PC-3 (cell line): ENCODE results near the gene EPB41L2. TPM values are rescaled to one million over a fixed set of nuclear protein-coding genes. Genes with fewer than 3 reads are reported as not detected.

ENCODE experiments used
- ATAC-seq: fragments of 200-7000 bp; cut with Tn5 transposase; 2 replicates; pipeline ENCODE4 v1.9.1; 2020; ENCODE audit warnings: mild to moderate bottlenecking, moderate library complexity
- BruUV-seq: library from RNA; stranded (reverse); fragments of 400-500 nt; replicated peaks from 2 replicates; lab custom pipeline; 2021; lab: Mats Ljungman, UMichigan
- CTCF ChIA-PET: fragments of 300-600 bp; sonication (Branson Sonifier 250); formaldehyde crosslinking; loops from one replicate; lab custom pipeline; 2022; ENCODE audit warnings: antibody characterized with exemption; lab: Charles Lee
- POLR2A ChIA-PET: fragments of 300-600 bp; sonication (Branson Sonifier 250); formaldehyde crosslinking; loops from one replicate; lab custom pipeline; 2022; ENCODE audit warnings: antibody characterized with exemption; ENCODE audit not compliant: unreplicated experiment; lab: Charles Lee
- DNase-seq: peaks from one replicate; pipeline ENCODE4 v3.0.0-alpha.2; 2015
- H2AFZ ChIP-seq: fragments of 300-600 bp; sonication (generic); 2 replicates; pipeline ENCODE4 v1.6.0; 2016; ENCODE audit warnings: antibody characterized with exemption, low read length
- H3F3A ChIP-seq: fragments of 300-600 bp; sonication (generic); one replicate; pipeline ENCODE4 v1.6.0; 2017; ENCODE audit warnings: antibody characterized with exemption, low read length, control low read depth, mild to moderate bottlenecking; ENCODE audit not compliant: unreplicated experiment
- H3K27ac ChIP-seq: fragments of 300-600 bp; sonication (generic); 2 replicates; pipeline ENCODE4 v1.5.1; 2016; ENCODE audit warnings: mild to moderate bottlenecking, low read length
- H3K27me3 ChIP-seq: fragments of 300-600 bp; sonication (generic); 2 replicates; pipeline ENCODE4 v1.6.1; 2016; ENCODE audit warnings: low read length, mixed read lengths
- H3K36me3 ChIP-seq: fragments of 300-600 bp; sonication (generic); 2 replicates; pipeline ENCODE4 v1.6.1; 2016; ENCODE audit warnings: low read depth, mixed run types, low read length, mixed read lengths
- H3K4me1 ChIP-seq: fragments of 300-600 bp; sonication (generic); 2 replicates; pipeline ENCODE4 v1.5.1; 2016; ENCODE audit warnings: low read length; ENCODE audit not compliant: insufficient read depth
- H3K4me2 ChIP-seq: fragments of 300-600 bp; sonication (generic); 2 replicates; pipeline ENCODE4 v1.6.0; 2016; ENCODE audit warnings: low read length
- H3K4me3 ChIP-seq: fragments of 300-600 bp; sonication (generic); 2 replicates; pipeline ENCODE4 v1.5.1; 2016; ENCODE audit warnings: mild to moderate bottlenecking, low read length, mixed read lengths
- H3K79me2 ChIP-seq: fragments of 300-600 bp; sonication (generic); 2 replicates; pipeline ENCODE4 v1.6.1; 2017; ENCODE audit warnings: low read length, mixed read lengths
- H3K9ac ChIP-seq: fragments of 300-600 bp; sonication (generic); 2 replicates; pipeline ENCODE4 v1.6.0; 2016; ENCODE audit warnings: mild to moderate bottlenecking, low read length
- H3K9me2 ChIP-seq: fragments of 300-600 bp; sonication (generic); replicated peaks from 2 replicates; pipeline ENCODE4 v1.6.1; 2016; ENCODE audit warnings: mixed run types, low read length, mixed read lengths
- H3K9me3 ChIP-seq: fragments of 300-600 bp; sonication (generic); 2 replicates; pipeline ENCODE4 v1.6.1; 2016; ENCODE audit warnings: low read length, mixed read lengths
- H4K20me1 ChIP-seq: fragments of 300-600 bp; sonication (generic); 2 replicates; pipeline ENCODE4 v1.6.1; 2016; ENCODE audit warnings: low read length, mixed read lengths
- EZH2 ChIP-seq: fragments of 300-600 bp; sonication (generic); IDR thresholded peaks from one replicate; pipeline ENCODE4 v1.6.1; 2017; ENCODE audit warnings: antibody characterized with exemption, mild to moderate bottlenecking, low read length; ENCODE audit not compliant: unreplicated experiment
- EZH2phosphoT487 ChIP-seq: fragments of 300-600 bp; sonication (generic); IDR thresholded peaks from 2 replicates; pipeline ENCODE4 v1.6.1; 2018; ENCODE audit warnings: mild to moderate bottlenecking, antibody characterized with exemption, low read length, borderline replicate concordance
- intact Hi-C: fragments of 100-400 bp; cut with micrococcal nuclease; formaldehyde crosslinking; loops from 2 replicates; pipeline ENCODE4 v1.9.0; 2023
- total RNA-seq: library from RNA; depleted of rRNA; stranded (reverse); fragments of >200 nt; gene quantifications from 2 replicates; pipeline ENCODE4 v1.2.3, GENCODE V29; 2014
- TF ChIP-seq, protein P1 (sequence below): fragments of 300-600 bp; sonication (generic); conservative IDR thresholded peaks from 2 replicates; pipeline ENCODE4 v1.5.1; 2017; ENCODE audit warnings: antibody characterized with exemption, low read depth, mild to moderate bottlenecking, low read length

Gene EPB41L2
- total RNA-seq, 1 experiment from 2014 or later = 26.9 TPM

DNA sequence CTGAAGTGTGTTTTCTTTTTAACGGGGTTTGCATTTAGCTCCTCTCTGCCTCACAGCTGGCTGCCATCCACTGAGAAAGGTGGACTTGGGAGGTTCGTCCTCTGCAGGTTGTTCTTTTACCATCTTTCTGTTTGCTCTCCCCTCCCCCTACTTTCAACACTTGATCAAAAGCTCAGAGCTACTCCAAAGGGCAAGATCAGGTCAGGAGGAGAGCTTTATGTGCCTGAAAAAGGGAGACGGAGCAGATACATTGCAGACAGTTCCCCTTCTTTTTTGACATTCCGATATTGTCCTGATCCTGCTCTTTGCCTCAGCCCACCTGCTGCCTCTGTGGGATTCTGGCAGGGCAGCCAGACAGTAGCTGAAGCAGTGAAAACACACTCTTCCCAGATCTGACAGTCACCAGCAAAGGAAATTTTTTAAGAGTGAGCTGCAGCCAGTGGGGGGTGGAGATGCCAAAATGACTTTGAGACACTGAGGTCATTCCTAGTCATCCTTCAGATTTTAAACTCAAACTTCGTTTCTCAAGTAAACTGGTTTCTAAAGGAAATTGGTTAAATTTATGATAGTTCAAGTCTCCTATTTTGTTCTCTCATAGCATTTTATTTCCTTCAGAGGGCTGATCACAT lies 209.4 kb downstream of the EPB41L2 start:
- no peak for DNase-seq
- H3F3A ChIP-seq = no peaks in the 10 kb centered on the region
- no peak overlapping the region for H3K4me3 ChIP-seq
- no peaks in the 10 kb centered on the region for H3K36me3 ChIP-seq
- H3K9ac ChIP-seq = no peak overlapping the region
- H3K4me1 ChIP-seq = no peaks in the 10 kb centered on the region
- H4K20me1 ChIP-seq = no peaks in the 10 kb centered on the region
- ChIA-PET CTCF (no interaction called here), POLR2A (no interaction called here)
- no peak overlapping the region for H3K4me2 ChIP-seq
- no peaks in the 10 kb centered on the region for H3K9me3 ChIP-seq
- no peak for TF ChIP-seq EZH2
- no peak overlapping the region for H2AFZ ChIP-seq
- intact Hi-C loops = no loop called here
- no TSS peak for BruUV-seq
- no peaks in the 10 kb centered on the region for H3K27me3 ChIP-seq
- ATAC-seq = no peak
- H3K27ac ChIP-seq = no peak overlapping the region
- H3K9me2 ChIP-seq = no peaks in the 10 kb centered on the region
- H3K79me2 ChIP-seq = no peaks in the 10 kb centered on the region

DNA sequence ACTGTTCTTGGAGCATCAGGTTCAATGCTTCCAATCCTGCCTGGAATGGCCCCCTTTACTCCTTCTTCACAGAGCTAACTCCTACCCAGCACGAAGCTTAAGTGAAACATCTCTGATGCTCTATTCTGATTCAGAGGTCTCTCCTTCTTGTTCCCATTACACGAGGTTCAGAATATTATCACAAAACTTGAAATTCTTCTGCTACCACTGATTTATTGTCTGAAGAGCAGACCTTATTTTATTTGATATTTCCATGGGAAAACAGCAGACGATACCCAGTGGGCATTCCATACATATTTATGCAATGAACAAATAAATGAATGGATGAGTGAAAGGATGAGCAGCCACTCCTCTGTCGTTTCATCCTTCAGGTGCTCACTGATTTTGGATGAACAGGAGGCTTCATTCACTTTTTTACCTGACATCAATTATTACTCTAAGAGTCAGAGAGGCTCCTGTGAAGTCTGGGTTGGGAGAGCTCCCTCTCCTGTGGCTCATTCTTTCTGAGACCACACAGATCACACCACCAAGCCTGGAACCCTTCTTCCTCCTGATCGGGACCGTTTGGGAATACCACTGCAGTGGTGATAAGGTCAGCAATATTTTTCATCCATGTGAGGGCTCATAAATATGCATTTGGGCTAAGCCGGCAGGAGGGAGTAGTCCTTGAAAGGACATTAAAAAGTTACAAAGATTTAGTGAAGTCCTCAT lies 210.0 kb downstream of the EPB41L2 start:
- Histone ChIP-seq H3K79me2 (no peaks in the 10 kb centered on the region), H4K20me1 (no peaks in the 10 kb centered on the region), H3F3A (no peaks in the 10 kb centered on the region), H3K27ac (no peak overlapping the region), H3K4me1 (no peaks in the 10 kb centered on the region), H3K9me2 (no peaks in the 10 kb centered on the region), H3K9me3 (no peaks in the 10 kb centered on the region), H2AFZ (no peak overlapping the region), H3K4me3 (no peak overlapping the region), H3K27me3 (no peaks in the 10 kb centered on the region), H3K9ac (no peak overlapping the region), H3K4me2 (no peak overlapping the region), H3K36me3 (no peaks in the 10 kb centered on the region)
- DNase-seq = no peak
- ATAC-seq = no peak
- intact Hi-C loops = no loop called here
- BruUV-seq = no TSS peak
- ChIA-PET CTCF (no interaction called here), POLR2A (no interaction called here)
- TF ChIP-seq EZH2phosphoT487 = no peak
- TF ChIP-seq, protein P1, sequence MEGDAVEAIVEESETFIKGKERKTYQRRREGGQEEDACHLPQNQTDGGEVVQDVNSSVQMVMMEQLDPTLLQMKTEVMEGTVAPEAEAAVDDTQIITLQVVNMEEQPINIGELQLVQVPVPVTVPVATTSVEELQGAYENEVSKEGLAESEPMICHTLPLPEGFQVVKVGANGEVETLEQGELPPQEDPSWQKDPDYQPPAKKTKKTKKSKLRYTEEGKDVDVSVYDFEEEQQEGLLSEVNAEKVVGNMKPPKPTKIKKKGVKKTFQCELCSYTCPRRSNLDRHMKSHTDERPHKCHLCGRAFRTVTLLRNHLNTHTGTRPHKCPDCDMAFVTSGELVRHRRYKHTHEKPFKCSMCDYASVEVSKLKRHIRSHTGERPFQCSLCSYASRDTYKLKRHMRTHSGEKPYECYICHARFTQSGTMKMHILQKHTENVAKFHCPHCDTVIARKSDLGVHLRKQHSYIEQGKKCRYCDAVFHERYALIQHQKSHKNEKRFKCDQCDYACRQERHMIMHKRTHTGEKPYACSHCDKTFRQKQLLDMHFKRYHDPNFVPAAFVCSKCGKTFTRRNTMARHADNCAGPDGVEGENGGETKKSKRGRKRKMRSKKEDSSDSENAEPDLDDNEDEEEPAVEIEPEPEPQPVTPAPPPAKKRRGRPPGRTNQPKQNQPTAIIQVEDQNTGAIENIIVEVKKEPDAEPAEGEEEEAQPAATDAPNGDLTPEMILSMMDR = no peak
- no peak for TF ChIP-seq EZH2

- Histone ChIP-seq H3K9me3 (no peaks in the 10 kb centered on the region), H3K79me2 (no peaks in the 10 kb centered on the region), H3K27me3 (no peaks in the 10 kb centered on the region), H2AFZ (no peak overlapping the region), H3K27ac (no peak overlapping the region), H3K4me3 (no peak overlapping the region), H3K4me1 (no peaks in the 10 kb centered on the region), H3K4me2 (no peak overlapping the region), H3K9me2 (no peaks in the 10 kb centered on the region), H3K9ac (no peak overlapping the region), H3F3A (no peaks in the 10 kb centered on the region), H3K36me3 (no peaks in the 10 kb centered on the region), H4K20me1 (no peaks in the 10 kb centered on the region)
- POLR2A ChIA-PET = no interaction called here
- ATAC-seq (no peak), DNase-seq (no peak)
- CTCF ChIA-PET = no interaction called here
- no TSS peak for BruUV-seq
- intact Hi-C loops = no loop called here
- TF ChIP-seq, protein P1 = no peak
- TF ChIP-seq EZH2 (no peak), EZH2phosphoT487 (no peak)
These were observed 212.0 kb downstream of the EPB41L2 start for GRCh38 chr6:130851026-130851425.
